Stimulated activated CD4-positive, alpha-beta T cell treated with anti-CD3 and anti-CD28 coated beads, Interleukin-2, amount 100 ng/mL, for 4 hours (primary cell): ENCODE measurements around the gene AQP11.

Experiments used
- DNase-seq: peaks from one replicate; pipeline ENCODE4 v3.0.0-alpha.2; 2020; ENCODE audit warnings: low read depth

The AQP11 gene

DNA sequence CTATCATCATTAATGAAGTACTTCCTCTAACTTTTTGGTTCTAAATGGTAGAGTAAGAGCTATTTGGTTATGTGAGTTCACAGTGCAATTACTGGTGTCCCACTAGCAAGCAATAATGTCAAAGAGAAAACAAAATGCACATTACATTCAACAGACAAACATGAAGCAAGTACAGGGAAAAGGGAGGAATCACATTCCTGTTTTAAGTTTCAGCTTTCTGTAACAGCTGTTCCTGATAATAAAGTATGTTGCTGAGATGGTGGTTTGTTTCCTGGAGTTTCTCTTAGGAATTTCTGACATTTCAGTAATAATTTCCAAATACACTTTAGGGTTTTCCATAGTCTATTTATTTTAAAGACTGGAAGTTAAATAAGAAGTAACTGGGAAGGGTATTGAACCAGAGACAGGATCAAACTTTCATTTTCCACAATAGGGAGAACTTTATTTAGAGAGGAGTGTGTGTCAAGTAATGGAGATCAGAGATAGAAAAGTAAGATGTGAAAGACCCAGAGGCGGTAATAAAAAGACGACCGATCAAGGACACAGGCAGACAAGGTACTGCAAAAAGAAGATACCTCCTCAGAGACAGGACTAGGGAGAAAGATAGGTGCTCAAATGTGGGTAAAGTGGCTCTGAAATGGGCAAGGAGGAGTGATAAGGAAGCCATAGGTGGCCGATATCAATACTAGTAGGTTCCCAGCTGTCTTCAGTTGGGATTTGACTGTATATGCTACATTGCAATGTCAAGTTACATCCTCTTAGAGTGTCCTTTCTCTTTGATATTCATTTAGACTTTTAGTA lies 68.7 kb downstream of the AQP11 start:
- DNase-seq: no peak
